ENCODE data around the gene UCK2.

DNA sequence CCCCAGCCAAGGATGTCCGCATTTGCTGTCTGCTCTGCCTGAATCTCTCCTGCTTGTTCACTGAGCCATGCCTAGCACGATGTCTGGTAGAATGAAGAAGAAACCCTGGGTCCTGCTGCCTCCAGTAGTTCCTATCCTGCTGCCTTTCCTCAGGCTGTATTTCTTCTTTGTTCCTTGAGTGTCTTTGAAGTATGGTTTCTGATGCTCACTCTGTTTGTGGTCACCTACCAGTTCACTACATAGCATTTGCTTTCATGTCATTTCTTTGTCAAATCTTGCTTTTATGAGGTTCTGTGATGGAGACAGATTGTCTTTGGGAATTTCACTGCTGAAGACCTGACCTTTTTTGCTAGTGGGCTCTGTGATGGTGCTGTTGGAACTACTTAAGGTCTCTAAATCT is 5.9 kb downstream of the UCK2 start:
- TF ChIP-seq FOXP1 (CRISPR knock-in tag; IDR thresholded peaks at IDR 0.05), result no peak
- TF ChIP-seq RCOR1 (IDR thresholded peaks at IDR 0.05; ENCODE audit: borderline replicate concordance in 1 of 2, low read depth in 2 of 2, low read length in 2 of 2), result no peak
- TF ChIP-seq CTCF (IDR thresholded peaks at IDR 0.05 in 2 of 3, conservative IDR thresholded peaks at IDR 0.05 in 1 of 3; ENCODE audit: insufficient read depth in 2 of 3, low read depth in 1 of 3, low read length in 3 of 3), result no peak
- no peak for TF ChIP-seq EZH2 (IDR thresholded peaks at IDR 0.05; ENCODE audit: borderline replicate concordance, low read depth, low read length)
- no peak for TF ChIP-seq ZNF696 (CRISPR knock-in tag; conservative IDR thresholded peaks at IDR 0.05)
- no peak for TF ChIP-seq TCF7 (IDR thresholded peaks at IDR 0.05; ENCODE audit: borderline replicate concordance)

All from K562 (cell line).